GM19463 (cell line): ENCODE results near the gene INPP5A.

Experiments
- ATAC-seq: cut with Tn5 transposase; IDR thresholded peaks from one replicate; pipeline ENCODE4 v1.9.1; 2021; ENCODE audit warnings: mild to moderate bottlenecking, moderate library complexity; ENCODE audit not compliant: unreplicated experiment

The INPP5A gene

DNA sequence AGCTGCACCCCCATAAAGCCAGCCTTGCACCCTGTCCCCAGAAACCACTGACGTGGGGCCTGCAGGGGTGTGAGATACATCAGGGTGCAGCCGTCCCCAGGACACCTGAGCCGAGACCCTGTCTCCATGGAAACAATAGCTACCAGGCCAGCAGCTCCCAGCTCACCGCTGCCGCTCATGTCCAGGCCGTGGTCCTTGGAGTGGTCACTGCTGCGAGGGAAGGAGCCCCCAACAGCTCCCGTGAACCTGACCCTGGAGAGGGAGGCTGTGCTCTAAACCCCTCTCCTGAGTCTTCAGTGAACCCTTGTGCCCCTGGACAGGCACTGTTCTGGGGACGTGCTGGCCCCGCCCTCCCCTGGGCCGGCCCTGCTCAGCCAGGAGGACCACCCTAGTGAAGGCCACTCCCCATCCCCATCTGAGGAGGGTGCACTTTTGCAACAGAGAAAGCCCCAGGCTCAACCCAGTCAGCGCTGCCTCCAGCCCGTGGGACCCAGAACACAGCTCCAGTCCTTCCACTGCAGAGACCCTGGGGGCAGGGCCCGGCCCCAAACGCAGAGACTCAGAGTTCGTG, 19.6 kb upstream of the INPP5A start:
- ATAC-seq = no peak

DNA sequence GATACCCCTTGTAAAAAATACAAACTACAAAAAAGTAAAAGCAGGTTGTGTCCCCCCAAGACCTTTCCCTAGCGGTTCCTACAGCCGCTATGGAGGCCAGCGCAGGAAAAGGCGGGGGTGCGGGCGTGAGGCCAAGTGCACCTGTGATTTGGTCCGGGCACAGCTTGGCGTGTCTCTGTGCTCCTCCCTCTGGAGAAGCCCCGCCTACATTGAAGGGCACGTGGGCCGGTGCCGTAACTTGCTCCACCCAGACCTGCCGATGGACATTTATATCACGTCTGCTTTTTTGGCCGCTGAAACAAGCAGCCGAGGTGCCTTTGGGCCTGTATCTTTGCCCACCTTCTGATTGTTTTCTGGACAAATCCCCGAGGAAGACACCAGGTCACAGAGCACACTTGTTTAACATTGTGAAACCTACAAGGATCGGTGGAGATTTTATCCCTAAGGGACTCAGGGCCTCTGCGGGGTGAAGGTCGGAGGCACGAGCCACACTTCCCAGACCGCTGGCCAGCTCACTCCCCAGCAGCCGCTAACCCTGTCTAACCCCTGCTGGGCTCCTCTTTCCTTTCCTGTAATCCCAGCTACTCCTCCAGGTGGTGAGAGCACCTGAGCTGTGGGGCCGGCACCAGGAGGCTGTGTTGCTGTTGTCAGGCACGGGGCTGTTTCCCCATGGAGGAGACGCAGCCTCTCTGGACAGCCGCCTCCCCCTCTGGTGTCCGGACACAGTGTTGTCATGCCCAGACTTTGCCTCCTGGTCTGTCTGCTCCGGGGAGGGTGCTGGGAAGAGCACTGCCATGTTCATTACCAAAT, 18.8 kb upstream of the INPP5A start:
- no peak for ATAC-seq

DNA sequence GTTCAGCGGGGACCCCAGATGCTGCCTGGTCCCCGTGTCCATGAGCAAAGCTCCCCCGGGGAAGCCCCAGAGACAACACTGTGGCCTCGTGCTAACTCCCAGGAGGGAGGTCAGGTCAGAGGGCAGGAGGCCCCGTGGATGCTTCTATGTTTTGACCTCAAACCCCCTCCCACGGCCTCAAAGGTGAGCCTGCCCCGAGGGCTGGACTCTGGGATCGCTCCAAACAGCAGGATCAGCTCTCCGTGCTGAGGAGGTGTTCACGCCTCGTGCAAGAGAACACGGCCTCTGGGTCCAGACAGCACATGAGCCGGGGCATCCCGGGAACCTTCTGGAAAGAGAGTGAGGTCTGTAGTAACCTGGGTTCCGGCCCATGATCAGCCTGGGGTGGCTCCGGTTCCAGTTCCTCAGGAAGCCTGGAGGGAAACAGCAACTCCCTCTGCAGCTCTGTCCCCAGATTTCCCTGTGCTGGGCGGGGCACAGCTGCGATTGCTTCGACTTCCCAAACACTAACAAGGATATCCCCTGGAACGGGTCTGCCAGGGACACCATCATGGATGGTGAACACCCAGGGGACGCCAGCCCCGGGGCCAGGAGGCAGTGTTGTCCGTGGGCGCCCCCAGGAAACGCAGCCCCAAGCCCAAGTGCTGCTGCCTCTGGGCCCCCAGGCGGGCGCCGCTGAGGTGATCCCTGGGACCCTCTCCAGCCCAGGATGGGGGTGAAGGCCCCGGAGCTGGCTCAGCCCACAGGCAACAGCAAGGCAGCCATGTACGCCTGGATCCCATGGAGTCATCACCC, 18.0 kb upstream of the INPP5A start:
- ATAC-seq = no peak

DNA sequence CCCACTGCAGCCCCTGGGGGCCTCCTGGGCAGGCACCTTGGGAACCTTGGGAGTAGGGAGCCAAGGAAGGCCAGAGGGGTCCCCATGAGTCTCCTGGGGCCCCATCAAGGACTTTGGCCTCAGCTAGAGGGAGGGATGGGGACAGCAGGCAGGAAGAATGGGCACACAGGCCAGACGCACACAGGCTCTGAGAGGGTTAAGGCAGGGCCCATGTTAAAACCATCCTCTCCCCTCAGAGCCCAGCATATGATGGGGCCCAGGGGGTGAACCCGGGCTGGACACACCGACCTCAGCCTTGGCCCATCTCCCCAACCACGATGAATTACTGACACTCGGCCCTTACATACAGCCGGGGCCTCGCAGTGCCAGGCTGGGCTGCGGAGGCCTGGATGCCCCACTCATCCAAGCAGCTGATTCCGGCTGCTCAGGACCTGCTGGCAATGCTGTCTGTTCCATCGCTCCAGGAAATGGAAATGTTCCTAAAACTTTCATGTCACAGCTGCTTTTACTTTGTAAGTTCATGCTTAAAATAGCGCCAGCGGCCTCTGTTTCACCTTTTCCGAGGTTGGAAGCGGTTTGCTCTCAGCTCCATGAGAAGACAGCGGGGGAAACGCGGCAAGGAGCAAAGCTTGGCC, 17.3 kb upstream of the INPP5A start:
- ATAC-seq = no peak

DNA sequence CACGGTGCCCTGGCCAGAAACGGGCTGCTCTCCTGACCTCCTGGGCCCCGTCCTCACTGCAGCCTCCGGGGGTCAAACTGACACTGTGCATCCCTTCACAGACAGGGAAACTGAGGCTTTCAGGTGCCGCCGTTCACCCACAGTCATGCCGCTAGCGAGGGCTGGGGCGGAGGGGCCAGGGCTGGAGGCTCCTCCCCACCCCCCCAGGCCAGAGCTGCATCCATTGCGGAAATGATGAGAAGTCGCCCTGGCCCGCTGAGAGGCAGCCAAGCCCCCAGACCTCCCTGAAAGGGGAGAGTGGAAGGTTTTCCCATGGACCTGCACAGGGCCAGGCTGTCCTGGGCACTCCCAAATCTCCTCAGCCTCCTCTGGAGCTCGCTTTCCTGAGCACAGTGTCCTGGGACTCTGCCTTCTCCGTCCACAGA, 16.5 kb upstream of the INPP5A start:
- no peak for ATAC-seq

DNA sequence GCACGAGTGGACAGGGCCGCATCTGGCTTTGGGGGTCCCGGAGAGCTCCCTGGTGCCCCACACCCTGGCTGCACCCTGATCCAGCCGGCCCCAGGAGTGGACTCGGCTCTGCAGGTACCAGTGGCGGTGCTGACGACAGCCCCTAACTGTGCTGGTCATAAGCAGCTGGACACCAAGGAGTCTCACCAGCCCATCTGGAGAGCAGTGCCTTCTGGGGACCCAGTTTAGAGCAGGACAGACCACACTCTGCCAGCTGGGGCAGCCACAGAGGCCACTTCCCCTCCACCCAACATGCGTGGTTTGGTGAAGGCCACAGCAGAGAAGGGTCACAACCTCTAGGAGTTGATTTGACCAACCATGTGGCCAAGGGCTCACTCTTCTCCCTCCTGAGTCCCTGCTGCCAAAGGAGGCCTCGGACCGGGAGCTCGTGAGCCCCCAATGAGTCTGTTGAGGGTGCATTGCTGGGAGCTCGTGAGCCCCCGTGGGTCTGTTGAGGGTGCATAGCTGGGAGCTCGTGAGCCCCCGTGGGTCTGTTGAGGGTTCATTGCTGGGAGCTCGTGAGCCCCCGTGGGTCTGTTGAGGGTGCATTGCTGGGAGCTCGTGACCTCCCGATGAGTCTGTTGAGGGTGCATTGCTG, 16.0 kb upstream of the INPP5A start:
- no peak for ATAC-seq

GRCh38 chr10:132522521-132523411, 14.8 kb upstream of the INPP5A start:
- no peak for ATAC-seq

DNA sequence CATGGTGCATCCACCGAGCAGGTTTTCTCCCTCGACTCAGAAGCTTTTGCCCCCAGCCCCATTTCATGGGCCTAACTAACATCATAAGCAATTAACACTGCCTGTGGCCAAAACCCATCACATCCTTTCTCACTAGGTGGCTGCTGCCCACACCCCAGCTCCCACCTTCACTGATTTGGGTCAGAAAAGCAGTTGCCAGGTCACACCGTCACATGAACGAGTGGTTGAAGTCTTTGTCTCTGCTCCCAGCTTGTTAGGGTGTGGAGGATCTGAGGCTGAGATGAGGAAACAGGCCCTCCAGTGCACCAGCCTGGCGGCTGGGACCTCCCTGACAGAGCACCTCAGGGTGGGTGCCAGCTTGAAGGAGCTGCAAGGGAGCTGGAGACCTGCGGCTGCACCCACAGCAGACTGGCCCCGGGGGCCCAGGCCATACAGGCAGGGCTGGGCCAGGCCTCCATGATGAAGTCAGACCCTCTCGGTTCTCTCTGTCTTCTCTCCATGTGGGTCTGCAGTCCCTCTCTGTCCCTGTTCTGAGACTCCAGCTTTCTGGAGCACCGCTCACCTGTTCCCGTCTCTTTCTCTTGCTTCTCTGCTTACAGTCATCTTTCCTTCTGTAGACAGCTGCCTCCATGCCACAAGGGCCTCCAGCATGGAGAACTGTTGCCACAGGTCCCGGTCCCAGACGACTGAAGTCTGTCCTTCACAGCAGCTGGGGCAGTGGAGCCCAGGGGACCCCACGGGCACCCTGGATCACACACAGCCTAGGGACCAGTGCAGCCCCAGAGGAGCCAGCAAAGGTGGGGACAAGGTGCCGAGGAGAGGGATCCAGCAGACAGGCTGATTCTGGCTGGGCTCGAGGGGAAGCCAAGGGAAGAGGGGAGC, 13.8 kb upstream of the INPP5A start:
- no peak for ATAC-seq

GRCh38 chr10:132524443-132525285, 12.9 kb upstream of the INPP5A start:
- no peak for ATAC-seq

GRCh38 chr10:132526676-132527075, 10.9 kb upstream of the INPP5A start:
- no peak for ATAC-seq

GRCh38 chr10:132527339-132528063, 10.1 kb upstream of the INPP5A start:
- ATAC-seq = no peak

DNA sequence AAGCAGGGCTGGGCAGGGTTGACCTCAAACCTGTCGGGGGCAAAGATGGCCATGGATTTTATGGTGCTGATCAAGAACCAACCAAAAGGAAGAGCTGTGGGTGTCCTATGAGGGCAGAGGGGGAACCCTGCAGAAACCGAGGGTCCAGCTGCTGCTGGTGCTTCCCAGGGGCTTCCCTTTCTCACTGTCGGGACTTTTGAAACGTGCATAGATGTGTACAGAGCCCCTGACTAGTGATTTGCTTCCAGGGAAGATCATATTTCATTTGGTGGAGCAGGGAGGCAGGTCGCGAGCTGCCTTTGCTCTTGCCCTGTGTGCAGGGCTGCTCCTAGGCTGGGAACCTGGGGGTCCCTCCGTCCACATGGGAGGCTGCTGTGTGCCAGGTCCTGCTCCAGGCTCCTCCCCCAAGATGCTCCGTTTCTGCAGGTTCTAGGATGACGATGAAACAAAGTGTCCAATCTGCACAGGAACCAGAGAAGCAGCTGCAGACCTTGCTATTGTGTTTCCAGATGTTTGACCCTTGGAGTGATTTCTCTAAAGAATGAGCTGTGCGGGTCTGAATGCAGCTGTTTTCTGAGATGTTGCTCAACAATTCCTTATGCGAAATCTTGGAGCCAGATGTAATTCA, 9.4 kb upstream of the INPP5A start:
- no peak for ATAC-seq

- no peak for ATAC-seq
These were observed 5.4 kb upstream of the INPP5A start for GRCh38 chr10:132532179-132532578.

- ATAC-seq = no peak
These were observed 4.6 kb upstream of the INPP5A start for GRCh38 chr10:132532749-132533560.

DNA sequence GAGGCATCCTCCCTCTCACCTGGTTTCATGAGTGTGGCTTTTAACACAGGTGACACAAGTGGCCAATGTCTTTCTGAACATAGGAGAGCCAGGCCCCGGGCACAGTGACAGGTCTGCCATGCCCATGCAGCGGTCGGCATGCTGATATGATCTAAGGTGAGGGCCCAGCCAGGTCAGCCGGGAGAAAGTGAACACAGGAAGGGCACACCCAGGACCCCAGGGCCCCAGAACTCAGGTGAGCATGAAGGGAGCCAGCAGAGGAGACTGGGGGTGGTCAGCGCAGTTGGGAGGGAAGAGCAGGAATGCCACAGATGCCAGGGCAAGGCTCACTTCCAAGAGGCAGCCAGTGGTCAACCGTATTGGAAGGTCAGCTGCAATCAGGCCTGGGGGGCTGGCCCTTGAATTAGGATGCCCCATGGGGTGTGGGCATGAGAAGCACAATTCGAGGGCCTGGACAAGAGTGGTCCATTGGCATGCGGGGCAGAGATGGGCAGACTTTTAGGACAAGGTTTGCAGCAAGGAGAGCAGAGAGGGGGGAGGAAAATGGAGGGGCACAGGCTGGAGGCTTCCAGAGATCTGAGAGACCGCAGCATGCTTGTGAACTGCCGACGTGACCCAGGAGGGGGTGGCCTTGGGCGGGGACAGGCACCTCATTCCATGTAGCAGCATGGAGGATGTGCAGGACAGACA, 3.9 kb upstream of the INPP5A start:
- ATAC-seq = no peak
